DMS 273 (cell line): ENCODE results near the gene DRICH1.
A peak's percentile ranks its signal among the peaks of the same experiment; 100 is the strongest.
"Not testable (repeated sequence)": the region's sequence is repeated elsewhere in the genome, so short reads cannot be mapped to it uniquely, and the experiment has no call there.

Experiments
- DNase-seq: peaks from one replicate; lab custom pipeline; 2025; ENCODE audit not compliant: unreplicated experiment; lab: John Stamatoyannopoulos, UW

The DRICH1 gene

DNA sequence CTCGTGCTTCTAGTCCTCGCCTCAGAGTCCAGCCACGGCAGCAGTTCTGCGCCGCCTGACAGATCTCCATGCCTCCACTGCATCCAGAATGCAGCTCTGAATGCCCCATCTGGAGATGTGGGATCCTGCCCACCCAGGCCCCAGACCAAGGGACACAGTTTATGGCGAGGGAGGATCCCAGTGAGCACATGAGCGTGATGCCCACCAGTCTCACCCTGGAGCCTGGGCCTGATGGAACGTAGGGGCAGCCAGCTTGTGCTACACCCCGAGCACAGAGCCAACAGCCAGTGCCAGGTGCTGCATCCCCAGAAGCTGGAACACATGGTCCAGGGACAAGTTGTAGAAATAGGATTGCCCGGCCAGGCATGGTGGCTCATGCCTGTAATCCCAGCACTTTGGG, 62.4 kb downstream of the DRICH1 start:
- DNase-seq, result no peak

- DNase-seq, result no peak
Measured at GRCh38 chr22:23569291-23569690, 62.8 kb downstream of the DRICH1 start.

- DNase-seq, result no peak
Measured at GRCh38 chr22:23566705-23567475, 65.2 kb downstream of the DRICH1 start.

DNA sequence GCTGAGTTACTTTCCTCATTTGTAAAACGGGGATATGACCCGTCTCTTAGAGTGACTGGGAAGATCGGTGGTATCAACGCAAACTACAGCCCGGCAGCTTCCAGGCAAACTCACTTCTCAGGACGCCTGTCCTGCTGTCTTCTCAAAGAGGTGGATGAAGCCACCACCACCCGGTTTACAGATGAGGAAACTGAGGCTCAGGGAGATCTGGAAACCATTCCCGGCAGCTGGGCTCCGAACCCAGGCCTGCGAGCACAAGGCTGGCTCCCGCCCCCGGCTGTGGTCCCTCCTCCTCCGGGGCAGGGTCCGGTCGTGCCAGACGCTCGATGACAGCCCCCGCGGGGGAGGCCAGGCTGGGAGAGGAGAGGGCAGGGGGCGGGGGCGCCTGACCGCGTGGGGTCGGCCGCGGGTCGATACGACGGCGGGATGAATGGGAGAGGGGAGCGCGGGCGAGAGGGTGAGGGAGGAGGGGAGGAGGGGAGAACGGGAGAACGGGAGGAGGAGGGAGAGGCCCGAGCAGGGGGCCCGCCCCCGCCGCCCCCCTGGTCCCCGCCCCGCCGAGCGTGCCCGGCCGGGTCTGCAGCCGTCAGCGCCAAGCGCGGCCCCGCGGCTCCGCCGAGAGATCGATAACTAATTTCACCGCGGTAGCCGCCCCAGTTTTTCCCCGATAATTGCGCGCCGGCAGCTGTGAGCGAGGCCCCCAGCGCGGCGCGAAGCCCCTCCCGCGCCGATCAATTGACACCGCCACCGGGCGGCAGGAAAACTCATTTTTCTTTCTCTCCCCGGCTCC, 66.0 kb downstream of the DRICH1 start:
- DNase-seq, result peak; percentile 48

DNA sequence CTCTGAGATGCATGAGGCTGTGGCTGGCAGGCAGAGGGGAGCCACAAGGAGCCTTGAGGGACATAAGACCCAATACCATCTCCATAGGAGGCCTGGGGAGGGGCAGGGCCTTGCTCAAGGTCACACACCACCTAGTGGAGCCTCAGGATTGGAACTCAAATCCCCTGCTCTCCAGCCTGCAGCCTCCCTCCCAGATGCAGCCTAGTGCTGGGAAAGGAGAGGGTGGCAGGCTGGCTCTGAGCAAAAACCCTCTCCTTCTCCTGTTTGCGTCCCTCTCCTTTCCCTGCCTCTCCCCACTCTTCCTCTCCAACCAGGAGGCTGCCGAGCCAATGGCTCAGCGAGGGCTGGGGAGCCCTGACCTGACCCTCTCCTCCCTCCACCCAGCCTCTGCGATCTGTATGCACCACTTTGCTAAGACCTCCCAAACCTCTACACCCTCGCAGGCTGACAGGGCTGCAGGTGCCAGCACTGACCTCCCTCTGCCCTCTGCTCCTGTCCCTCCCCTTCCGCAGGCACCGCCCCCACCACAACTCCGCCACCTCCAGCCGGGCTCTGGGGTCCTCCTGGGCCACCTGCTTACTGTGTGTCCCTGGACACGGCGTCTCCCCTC, 66.7 kb downstream of the DRICH1 start:
- peak; percentile 44 for DNase-seq

DNA sequence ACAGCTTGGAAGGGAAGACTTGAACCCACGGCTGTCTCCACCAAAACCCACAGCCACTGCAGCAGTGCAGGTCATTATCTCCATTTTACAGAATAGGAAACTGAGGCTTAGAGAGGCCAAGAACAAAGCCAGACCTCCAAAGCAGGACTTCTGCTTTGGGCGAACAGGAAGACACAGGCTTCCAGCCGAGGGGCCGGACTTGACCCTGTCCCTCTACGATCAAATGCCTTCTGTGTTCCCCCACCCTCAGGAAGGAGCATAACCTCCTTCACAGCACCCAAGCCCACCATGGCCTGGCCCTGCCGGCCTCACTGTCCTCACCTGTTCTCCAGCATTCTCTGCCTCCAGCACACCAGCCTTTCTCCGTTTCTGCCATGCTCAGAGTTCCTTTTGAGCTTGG, 67.8 kb downstream of the DRICH1 start:
- no peak for DNase-seq

DNA sequence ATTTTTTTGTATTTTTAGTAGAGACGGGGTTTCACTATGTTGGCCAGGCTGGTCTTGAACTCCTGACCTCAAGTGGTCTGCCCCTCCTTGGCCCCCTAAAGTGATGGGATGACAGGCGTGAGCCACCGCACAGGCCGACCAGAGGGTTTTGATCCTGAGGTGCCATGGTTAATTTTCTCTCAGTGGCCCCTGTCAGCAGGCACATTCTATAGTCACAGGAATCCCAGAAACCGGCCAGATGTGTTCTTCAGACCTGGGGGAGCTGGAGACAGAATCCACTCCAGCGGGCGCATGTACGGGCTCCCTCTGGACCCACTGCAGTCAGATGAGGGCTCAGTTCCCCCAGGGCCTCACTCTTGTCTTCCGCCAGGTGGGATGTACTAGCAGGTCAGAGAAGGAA, 69.0 kb downstream of the DRICH1 start:
- no peak for DNase-seq

DNA sequence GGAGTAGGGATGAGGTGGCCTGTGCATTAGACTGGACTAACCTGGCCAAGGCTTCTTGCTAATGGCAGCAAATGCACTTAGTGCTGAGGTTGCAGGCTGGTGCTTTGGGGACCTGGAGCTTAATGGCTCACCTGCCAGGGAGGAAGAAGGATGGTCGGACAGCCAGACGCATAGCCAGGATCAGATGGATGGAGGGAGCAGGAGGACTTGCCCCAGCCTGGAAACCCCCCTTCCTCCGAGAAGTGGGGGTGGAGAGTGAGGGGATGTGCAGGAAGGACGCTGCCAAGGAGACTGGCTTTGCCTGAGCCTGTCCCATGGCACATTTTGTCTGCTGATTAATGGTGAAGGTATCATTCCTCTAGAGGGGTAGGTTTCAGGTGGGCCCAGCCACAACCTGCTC, 69.9 kb downstream of the DRICH1 start:
- DNase-seq, result no peak

- DNase-seq, result not testable (repeated sequence)
Measured at GRCh38 chr22:23561025-23561510, 71.1 kb downstream of the DRICH1 start.

DNA sequence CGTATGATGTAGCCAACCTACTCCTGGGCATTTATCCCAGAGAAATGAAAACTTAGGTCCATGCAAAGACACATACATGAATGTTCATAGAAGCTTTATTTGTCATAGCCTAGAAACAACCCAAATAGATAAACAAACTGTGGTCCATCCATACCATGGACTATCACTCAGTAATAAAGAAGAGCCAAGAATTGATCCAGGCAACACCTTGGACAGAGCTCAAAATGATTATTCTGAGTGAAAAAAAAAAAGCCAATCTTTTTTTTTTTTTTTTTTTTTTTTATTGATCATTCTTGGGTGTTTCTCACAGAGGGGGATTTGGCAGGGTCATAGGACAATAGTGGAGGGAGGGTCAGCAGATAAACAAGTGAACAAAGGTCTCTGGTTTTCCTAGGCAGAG, 71.9 kb downstream of the DRICH1 start:
- not testable (repeated sequence) for DNase-seq
